NCI-H69 (cell line): ENCODE data around the gene FAM118A.
"Not testable (repeated sequence)": the region's sequence is repeated elsewhere in the genome, so short reads cannot be mapped to it uniquely, and the experiment has no call there.

Experiments used
- DNase-seq: peaks from one replicate; lab custom pipeline; 2025; lab: John Stamatoyannopoulos, UW

The FAM118A gene

DNA sequence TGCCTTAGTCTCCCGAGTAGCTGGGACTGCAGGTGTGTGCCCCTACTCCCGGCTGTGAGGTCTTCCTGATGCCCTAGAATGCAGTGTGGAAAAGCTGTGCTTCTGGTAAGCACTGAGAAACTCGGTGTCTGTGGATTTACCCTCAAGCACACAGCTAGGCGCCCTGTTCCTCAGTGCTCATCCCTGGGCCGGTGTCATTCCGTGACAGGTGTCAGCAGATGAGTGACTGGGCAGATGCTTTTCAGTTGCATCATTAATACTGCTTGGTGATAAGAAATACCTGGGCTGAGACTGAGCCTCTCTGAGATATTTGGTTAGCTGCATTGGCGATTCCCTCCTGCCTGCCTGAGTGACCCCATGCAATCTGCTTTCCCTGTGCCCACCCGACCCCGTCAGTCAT lies 21.8 kb downstream of the FAM118A start:
- no peak for DNase-seq

DNA sequence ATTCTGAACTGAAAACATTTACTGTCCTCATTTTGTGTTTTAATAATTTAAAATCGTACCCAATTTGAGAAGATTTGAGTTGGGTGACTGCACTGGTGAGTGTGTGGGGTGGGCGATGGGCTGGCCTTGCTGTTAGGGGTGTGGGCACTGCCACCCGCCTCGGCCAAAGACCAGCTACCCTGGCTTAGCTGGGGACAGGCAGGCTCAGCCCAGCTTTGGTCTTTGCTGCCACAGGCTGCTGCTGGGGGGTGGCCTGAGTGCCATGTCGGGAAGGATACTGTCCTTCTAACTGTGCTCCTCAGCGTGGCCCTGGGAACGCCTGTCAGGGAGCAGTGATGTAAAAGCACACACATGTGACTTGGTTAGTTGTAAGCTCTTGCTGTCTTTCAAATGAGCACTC lies 22.3 kb downstream of the FAM118A start:
- DNase-seq = no peak

DNA sequence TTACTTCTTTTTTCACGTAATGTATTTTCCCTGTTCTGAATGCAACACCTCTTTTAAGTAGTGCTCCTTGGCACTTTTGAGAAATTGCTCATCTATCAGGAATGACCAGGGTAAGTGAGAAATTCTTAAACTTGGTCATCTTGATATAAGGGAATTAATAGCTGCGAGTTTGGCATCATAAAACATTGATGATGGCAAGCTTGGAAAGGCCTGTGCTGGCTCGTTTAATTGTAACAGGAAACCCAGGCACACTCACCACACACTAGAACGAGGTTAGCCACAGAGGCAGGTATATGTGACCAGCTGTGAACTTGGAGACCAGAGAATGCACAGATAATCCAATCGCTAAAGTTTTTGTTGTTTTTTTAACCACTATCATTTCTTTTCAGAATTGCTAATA lies 24.3 kb downstream of the FAM118A start:
- no peak for DNase-seq

DNA sequence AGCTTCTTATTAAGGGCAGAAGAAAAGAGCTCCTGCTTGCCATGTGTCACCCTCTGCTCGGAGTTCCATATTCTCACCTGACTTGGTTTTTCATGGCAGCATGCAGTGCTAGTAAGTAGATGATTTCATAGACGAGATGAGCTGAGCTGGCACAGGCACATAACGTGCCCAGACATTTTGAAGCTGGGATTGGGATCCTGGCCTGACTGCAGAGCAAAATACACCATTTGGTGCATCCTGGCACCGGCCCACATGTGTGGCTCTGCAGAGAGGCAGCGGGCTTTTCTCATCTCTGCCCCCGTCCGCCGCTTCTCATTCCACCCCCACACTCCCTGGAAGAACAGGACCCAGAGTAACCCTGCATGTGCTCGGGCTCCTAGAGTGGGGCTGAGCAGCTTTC lies 24.8 kb downstream of the FAM118A start:
- no peak for DNase-seq

DNA sequence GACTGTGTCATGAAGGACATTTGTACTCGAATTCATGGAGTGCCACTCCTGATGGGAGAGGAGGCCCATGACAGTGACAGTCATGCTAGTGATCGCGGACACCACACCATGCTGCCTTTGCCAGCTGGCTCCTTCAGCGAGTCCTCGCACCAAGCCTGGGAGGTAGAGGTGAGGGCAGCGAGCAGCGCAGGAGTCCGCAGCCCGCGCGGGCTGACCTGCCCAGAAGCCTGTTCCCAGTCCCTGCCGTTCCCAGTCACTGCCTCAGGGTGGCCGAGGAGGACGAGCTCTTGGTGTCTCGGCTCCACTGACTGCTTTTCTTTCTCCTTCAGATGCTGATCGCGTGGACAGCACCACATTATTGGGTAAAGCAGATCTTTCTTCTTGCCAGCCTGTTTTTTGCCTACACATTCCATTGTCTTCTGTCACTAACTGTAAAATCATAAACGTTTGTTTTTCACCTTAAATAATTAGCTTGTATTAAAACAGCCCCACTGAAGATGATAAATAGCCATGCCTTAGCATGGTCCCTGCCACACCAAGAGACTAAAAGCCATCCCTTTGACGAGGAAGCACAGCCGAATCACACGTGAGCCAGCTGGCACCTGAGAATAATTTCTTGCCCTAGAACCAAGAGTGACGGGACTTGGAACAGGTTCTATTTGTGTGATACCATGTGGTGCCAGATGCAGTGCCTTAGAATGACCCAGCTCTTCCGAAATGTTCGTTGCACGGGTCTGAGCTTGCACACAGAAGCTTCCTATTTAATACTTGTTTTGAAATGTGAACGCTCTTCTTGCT lies 25.5 kb downstream of the FAM118A start:
- no peak for DNase-seq

DNA sequence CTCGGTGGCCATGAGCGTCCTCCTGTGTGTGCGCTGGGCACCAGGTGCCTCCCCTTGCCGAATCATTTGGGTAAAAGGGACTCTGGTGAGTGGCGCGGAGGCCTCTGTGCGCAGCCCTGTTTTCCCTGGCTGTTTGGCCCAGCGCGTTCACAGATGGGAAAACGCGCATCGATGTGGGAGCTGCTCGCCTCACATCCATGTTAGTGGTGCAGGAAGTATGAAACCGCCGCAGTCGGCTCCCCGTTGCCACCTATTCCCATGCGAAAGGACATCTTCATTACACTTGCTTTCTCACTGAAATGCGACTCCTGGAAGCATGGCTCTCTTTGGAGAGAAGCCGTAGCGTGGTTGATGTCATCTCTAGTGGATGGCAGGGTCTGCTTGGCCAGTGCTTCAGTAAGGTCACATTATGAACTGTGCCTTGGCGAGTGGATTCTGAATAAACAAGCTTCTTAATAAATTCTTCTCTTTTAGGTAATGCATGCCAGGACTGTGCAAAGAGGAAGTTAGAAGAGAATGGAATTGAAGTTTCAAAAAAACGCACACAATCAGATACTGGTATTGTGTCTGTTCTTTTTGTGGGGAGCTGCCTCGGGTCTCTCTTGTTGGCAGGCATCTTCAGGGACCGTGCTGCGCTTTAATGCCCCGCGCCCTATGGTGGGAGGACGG lies 26.3 kb downstream of the FAM118A start:
- no peak for DNase-seq

DNA sequence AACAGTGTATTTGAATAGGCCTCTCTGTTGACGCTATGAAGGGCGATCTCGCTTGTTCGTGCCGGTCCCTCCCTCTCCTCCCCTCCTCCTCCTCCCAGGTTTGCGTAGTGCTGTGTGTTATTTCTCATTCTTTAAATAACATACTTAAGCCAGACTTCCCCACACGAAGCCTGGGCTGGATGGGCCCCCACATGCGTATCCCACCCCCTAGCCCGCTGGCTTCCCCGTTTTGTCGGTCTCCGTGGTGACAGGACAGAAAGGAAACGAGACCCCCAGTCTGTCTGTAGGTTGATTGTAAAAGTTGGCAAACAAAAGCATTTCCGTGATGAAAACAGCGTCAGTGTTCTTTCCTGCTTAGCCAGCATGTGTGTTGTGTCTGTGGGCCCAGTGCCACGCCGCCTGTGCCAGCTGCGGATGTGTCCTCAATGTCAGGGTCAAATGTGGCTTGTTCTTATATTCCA lies 27.3 kb downstream of the FAM118A start:
- DNase-seq = no peak

DNA sequence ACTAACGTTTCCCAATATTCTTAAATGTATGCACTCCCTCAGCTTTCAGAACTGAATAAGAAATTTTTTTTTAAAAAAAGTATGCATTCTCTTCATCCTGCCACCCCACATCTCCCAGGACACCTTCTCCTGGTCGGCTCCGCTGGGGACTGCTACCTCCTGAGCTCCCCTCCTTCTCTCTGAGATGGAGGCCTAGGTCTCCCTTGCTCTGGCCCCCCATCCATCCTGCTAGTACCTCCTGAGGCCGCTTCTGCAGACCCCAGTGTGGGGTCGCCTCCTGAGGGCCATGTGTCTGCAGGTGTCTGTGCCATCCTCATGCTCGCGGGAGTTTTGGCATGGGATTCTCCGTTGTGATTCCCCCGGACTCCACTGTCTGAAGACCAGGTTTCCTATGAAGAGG lies 27.8 kb downstream of the FAM118A start:
- DNase-seq = no peak

DNA sequence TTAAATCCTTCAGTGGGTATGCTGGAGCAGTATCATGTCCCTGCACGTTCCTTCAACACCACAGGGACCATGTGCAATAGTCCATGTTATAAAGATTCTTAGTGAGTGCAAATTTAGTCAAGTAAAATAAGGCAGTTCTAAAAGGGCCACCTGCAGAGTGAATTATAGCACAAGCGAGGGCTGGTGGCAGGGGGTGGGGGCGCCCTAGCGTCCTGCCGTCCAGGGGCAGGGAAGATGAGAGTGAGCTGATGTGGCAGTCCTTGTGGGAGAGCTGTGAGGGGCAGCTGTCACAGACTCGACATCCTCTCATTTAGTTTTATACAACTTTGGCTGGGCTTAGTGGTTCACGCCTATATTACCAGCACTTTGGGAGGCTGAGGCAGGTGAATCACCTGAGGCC lies 29.1 kb downstream of the FAM118A start:
- DNase-seq = no peak

DNA sequence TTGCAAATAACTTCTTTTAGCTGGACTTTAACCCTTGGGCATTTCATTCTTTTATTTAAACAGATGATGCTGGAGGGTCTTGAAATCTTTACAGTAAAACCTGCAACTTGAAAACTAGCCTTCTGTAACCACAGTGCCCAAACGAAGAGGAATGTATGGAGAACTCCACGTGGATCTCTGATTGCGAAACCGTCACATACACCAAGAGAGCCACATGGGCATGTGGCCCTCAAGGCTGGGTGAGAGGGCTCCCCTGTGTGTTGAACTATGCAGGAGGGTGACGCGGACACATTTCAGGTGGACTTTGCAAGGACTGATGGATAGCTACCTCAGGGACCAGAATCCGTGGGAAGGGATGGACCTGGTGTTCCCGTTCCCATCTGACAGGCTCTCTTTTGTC lies 30.6 kb downstream of the FAM118A start:
- no peak for DNase-seq

DNA sequence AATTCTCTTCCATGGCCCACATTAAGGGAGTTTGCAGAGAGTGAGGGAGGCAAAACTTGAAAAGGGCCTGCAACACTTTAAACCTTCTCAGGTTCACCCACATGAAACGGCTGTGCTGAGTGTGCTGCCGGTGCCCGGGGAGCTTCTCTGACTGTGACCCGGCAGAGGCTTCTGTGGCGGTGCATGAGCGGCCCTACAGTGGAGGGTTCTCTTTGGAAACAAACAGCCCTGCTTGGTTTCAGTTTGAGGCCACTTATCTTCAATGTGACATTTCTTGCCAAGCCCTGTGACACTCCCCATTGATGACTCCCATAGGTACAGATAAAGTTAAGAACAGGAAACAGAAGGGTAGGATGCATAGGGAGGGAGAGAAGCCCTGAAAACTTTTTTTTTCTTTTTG lies 31.8 kb downstream of the FAM118A start:
- no peak for DNase-seq

DNA sequence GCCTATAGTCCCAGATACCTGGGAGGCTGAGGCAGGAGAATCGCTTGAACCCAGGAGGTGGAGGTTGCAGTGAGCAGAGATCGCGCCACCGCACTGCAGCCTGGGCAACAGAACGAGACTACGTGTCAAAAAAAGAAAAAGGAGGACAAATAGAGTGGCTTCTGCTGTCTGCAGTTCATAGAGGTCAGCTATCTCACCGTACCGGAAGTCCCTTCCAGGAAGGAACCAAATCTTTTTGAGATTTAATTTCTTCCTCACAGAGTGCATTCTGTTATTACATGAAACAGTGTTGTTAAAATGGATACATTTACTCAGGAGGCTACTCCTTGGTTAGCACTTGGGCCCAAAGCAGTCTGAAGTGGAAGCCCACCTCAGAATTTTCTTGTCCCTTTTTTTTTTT lies 33.4 kb downstream of the FAM118A start:
- no peak for DNase-seq

DNA sequence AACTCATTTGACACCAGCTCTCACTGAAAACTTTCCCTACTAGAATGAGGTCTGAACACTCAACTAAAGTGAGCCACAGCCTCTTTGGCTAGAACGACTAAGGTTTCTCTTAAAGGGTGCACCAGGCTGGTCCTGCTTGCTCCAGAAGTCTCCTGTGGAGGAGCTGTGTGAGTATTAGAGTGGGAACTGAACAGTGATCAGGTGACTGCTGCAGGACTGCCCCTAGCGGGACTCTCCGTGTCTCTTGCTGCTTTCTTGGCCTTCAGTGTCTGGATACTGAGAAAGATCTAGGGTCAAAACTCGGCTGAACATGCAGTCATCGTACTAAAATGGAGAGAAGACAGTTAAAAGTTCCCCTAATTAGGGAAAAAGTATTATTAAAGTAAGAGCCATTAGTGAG lies 34.6 kb downstream of the FAM118A start:
- no peak for DNase-seq

DNA sequence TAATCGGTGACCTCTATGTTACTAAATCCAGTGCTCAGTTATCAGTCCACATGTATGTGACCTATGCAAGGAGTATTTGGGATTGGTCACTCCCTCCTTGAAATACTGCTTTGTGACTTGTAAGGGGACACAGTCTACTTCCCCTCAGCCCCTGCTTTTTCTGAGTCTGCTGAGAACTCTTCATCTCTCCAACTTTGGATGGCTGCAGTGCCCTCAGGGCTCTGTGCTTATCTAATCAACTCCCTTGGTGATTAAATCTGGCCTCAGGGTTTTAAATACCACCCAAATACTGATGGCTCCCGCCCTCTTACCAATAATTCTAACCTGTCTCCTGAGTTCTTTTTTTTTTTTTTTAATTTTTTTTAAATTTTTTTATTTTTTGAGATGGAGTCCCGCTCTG lies 40.2 kb downstream of the FAM118A start:
- no peak for DNase-seq

DNA sequence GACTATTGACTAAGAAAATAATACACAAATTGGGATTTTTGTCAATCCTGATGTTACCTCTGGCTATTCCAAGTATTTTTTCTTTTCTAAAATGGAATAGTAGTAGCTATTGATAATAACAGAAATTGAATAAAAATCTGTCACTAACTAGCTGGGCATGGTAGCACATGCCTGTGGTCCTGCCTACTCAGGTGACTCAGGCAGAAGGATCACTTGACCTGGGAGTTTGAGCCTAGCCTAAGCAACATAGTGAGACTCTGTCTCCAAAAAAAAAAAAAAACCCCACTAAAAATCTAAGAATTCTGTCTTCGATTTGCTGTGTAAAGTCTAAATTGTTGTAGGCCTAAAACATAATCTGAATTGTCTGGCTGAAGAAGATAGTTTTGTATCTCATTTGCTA lies 42.2 kb downstream of the FAM118A start:
- DNase-seq = no peak

DNA sequence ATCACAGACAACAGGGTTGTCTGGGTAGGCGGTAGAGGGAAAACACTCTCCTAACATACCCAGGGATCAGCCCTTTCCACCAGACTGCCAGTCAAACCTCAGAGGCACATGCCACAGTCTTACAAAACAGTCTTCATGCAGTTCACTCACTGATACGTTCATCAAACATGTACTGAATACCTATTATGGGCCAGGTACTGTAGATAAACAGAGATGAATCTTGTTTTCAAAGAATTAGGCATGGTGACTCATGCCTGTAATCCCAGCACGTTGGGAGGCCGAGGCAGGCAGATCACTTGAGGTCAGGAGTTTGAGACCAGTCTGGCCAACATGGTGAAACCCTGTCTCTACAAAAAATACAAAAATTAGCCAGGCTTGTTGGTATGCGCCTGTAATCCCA lies 43.0 kb downstream of the FAM118A start:
- DNase-seq = not testable (repeated sequence)

DNA sequence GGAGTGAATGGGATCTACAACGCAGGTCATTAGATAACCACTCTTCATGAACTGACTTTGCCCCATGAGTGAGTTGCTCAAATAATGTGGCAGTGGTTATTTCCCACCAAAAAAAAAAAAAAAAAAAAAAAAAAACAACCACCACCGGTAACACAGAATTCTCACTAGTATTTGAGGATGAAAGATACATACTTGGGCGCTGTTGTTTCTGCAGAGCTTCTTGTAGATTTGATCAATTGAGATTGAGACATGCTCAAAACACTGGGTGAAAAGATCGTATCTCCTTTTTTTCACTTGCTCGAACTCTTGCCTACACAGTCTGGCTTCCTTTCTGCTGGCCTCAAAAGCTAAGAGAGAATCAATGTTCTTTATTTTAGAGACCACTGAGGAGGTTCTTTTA lies 44.1 kb downstream of the FAM118A start:
- no peak for DNase-seq

DNA sequence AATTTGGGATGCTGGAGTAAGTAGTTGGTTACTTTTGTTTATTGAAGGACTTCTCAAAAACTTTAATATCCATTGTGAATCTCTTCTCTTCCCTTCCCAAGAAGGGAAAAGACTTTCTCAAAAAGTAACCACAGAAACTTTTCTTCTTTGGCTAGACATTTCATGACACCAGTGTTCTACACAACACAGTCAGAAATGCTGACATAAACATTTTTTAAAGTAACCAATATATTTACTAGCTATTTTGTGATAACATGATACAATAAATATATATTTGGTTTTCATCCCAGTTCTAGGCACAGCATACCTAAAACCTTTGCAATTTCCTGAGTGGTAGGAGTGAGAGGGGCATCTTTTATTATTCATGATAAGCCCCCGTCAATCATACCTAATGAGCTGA lies 47.8 kb downstream of the FAM118A start:
- no peak for DNase-seq

DNA sequence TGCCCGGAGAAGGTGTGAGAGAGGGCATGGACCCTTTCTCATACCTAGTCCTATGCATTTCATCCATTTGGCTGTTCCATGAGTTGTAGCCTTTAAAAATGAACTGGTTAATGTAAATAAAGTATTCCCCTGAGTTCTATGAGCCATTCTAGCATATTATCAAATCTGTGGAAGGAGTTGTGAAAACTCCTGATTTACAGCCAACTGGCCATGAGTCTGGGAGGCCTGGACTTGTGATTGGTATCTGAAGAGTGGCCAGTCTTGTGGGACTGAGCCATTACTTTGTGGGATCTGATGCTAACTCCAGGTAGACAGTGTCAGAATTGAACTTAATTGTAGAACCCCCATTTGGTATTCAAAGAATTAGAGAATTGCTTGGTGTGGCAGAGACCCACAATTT lies 48.4 kb downstream of the FAM118A start:
- no peak for DNase-seq

DNA sequence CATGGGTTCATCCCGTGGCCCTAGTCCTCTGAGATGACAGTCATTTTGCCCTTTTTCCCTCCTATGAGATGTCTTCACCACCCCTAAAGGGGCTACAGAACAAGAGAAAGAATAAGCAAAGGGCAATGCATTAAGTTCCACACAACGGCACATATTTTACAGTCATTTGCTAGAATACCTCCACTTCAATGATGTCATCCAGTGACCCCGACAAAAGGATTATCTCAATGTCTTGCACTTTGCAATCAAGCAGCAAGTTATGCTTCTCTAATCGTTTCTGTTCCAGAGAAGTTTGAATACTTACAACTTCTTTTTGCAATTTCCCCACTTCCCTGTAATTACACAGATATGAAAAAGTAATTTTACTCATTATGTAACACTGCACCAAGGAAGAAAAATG lies 49.9 kb downstream of the FAM118A start:
- DNase-seq = no peak

DNA sequence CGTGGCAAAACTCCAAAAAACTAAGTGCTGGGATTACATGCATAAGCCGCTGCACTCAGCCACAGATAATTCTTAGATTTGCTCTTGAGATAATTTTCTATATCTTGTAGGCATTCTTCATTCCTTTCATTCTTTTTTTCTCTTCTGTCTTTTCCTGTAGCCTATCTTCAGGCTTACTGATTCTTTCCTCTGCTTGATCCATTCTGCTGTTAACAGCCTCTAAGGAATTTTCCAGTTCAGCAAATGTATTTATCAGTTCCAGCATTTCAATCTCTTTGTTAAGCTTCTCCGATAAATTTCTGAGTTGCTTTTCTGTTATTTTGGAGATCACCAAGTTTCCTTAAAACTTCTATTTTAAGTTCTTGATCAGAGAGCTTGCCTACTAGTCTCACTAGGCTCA lies 57.0 kb downstream of the FAM118A start:
- DNase-seq = no peak

DNA sequence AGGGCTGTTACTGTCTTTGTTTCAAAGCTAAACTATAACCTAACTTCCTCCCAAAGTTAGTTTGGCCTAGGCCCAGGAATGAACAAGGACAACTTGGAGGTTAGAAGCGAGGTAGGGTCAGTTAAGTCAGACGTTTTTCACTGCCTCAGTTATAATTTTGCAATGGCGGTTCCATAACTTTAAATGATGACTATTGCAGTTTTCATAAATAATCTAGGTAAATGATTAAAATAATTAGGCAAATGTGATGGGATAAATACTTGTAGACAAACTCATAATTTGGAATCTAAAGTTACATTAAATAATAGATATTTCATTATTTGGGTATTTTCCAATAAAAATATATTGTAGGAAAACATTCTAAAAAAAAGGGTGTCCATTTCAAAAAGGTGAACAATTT lies 63.9 kb downstream of the FAM118A start:
- not testable (repeated sequence) for DNase-seq

DNA sequence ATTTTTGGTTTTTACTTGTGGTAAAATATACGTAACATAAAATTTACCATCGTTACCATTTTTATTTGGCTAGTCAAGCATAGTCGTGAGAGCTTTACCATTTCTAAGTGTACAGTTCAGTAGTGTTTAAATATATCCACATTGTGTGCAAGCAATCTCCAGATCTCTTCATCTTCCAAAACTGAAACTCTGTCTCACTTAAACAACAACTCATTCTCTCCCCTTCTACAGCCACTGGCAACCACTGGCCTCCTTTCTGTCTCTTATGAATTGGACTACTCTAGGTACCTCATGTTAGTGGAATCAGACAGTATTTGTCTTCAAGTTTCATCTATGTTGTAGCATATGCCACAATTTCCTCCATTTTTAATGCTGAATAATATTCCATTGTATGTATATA lies 66.3 kb downstream of the FAM118A start:
- DNase-seq = no peak

DNA sequence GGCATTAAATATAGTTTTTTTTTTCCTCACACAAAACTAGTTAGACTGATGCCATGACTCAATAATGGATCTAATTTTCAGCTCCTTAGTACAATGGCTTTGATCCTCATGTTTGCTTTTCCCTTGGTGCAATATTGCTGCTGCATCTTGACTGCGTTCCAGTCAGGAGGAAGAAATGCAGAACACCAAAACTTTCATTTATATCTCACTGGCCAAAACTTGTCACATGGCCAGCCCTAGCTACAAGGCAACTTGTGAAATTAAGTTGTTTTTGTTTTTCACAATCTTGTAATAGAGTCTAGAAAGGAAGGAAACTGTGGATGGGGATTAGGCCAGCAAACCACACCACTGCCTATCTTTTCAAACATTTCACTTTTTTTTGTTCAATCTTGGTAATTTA lies 67.0 kb downstream of the FAM118A start:
- no peak for DNase-seq
